GM23248 (cell line): ENCODE data around the gene DCAF6. TPM values are rescaled to one million over a fixed set of nuclear protein-coding genes. Genes with fewer than 3 reads are reported as not detected.

Source experiments
- DNase-seq: peaks from one replicate; pipeline ENCODE4 v3.0.0-alpha.2; 2015
- H2AFZ ChIP-seq: fragments of 200-600 bp; sonication (generic); 2 replicates; pipeline ENCODE4 v1.6.1; 2016; ENCODE audit warnings: antibody characterized with exemption
- H3F3A ChIP-seq: fragments of 200-600 bp; sonication (generic); 2 replicates; pipeline ENCODE4 v1.6.1; 2016; ENCODE audit warnings: mild to moderate bottlenecking, antibody characterized with exemption, mixed run types; ENCODE audit not compliant: insufficient read depth
- H3K27ac ChIP-seq: fragments of 200-600 bp; sonication (generic); 2 replicates; pipeline ENCODE4 v1.5.1; 2016; ENCODE audit warnings: mild to moderate bottlenecking
- H3K27me3 ChIP-seq: fragments of 200-600 bp; sonication (generic); replicated peaks from 2 replicates; pipeline ENCODE4 v1.6.1; 2016; ENCODE audit warnings: mild to moderate bottlenecking; ENCODE audit not compliant: insufficient read depth
- H3K36me3 ChIP-seq: fragments of 200-600 bp; sonication (generic); 2 replicates; pipeline ENCODE4 v1.6.1; 2016; ENCODE audit warnings: low read depth, mild to moderate bottlenecking
- H3K4me1 ChIP-seq: fragments of 200-600 bp; sonication (generic); 2 replicates; pipeline ENCODE4 v1.6.1; 2016; ENCODE audit warnings: mild to moderate bottlenecking; ENCODE audit not compliant: insufficient read depth
- H3K4me2 ChIP-seq: fragments of 200-600 bp; sonication (generic); one replicate; pipeline ENCODE4 v1.6.1; 2016; ENCODE audit warnings: mild to moderate bottlenecking; ENCODE audit not compliant: unreplicated experiment
- H3K4me3 ChIP-seq: fragments of 200-600 bp; sonication (generic); 2 replicates; pipeline ENCODE4 v1.5.1; 2016; ENCODE audit warnings: mild to moderate bottlenecking
- H3K79me2 ChIP-seq: fragments of 200-600 bp; sonication (generic); 2 replicates; pipeline ENCODE4 v1.6.1; 2016; ENCODE audit warnings: mild to moderate bottlenecking; ENCODE audit not compliant: insufficient read depth
- H3K9ac ChIP-seq: fragments of 200-600 bp; sonication (generic); 2 replicates; pipeline ENCODE4 v1.6.1; 2016; ENCODE audit warnings: mild to moderate bottlenecking
- H3K9me2 ChIP-seq: fragments of 200-600 bp; sonication (generic); 2 replicates; pipeline ENCODE4 v1.6.1; 2016; ENCODE audit warnings: mixed run types, mild to moderate bottlenecking, moderate library complexity; ENCODE audit not compliant: insufficient read depth
- H3K9me3 ChIP-seq: fragments of 200-600 bp; sonication (generic); one replicate; pipeline ENCODE4 v1.6.1; 2017; ENCODE audit warnings: low read depth
- H4K20me1 ChIP-seq: fragments of 200-600 bp; sonication (generic); 2 replicates; pipeline ENCODE4 v1.6.0; 2016; ENCODE audit not compliant: insufficient read depth
- EZH2 ChIP-seq: fragments of 200-600 bp; sonication (generic); IDR thresholded peaks from 2 replicates; pipeline ENCODE4 v1.6.1; 2018; ENCODE audit warnings: antibody characterized with exemption, mild to moderate bottlenecking; ENCODE audit not compliant: insufficient read depth, poor library complexity, severe bottlenecking
- EZH2phosphoT487 ChIP-seq: fragments of 200-600 bp; sonication (generic); IDR thresholded peaks from 2 replicates; pipeline ENCODE4 v1.6.1; 2018; ENCODE audit warnings: antibody characterized with exemption, moderate library complexity, mild to moderate bottlenecking, low read depth; ENCODE audit not compliant: insufficient read depth
- WGBS, 2 experiments: methylation state at CpG; one replicate each; pipeline ENCODE4 v1.1.6; 2015 to 2017; ENCODE audit warnings: low lambda C conversion rate in 2 of 2, low coverage in 1 of 2; ENCODE audit errors: missing lambda C conversion rate in 2 of 2; 5-methylcytosine and 5-hydroxymethylcytosine counted together
- in situ Hi-C: fragments of 300-500 bp; cut with MboI; formaldehyde crosslinking; loops from 2 replicates; pipeline ENCODE4 v1.15.0; 2020
- polyA plus RNA-seq: library from polyadenylated mRNA; unstranded; fragments of >200 nt; fragmentation: Nextera tagmentation; extraction: Ambion mirVana; gene quantifications from 2 replicates; pipeline ENCODE4 v1.2.1, GENCODE V29; 2016
- total RNA-seq: library from RNA; depleted of rRNA; stranded (reverse); fragments of >200 nt; shearing (Covaris generic); gene quantifications from 2 replicates; pipeline ENCODE4 v1.2.3, GENCODE V29; 2014

The DCAF6 gene
- total and polyA plus RNA-seq, 2 experiments from 2014 or later: 63.4 to 99.6 TPM

- Histone ChIP-seq H3K27me3 (no peaks in the 10 kb centered on the region), H3K4me3 (no peak overlapping the region), H4K20me1 (no peaks in the 10 kb centered on the region), H2AFZ (no peak overlapping the region), H3K9me2 (no peaks in the 10 kb centered on the region), H3F3A (peaks cover 22% of the 10 kb centered on the region), H3K27ac (no peak overlapping the region), H3K36me3 (no peaks in the 10 kb centered on the region; the same call in 1 of the 2 replicates), H3K79me2 (no peaks in the 10 kb centered on the region), H3K4me1 (peaks cover 16% of the 10 kb centered on the region), H3K9me3 (no peaks in the 10 kb centered on the region), H3K9ac (no peak overlapping the region), H3K4me2 (no peak overlapping the region)
- 44 to 48% methylated on average over 16 of the region's 16 CpGs for WGBS, 2 experiments
- TF ChIP-seq EZH2: no peak
- no peak for TF ChIP-seq EZH2phosphoT487
- in situ Hi-C loops: no loop called here
- no peak for DNase-seq
Measured at GRCh38 chr1:168085401-168085872, 149.0 kb downstream of the DCAF6 start.

- TF ChIP-seq EZH2phosphoT487 (no peak), EZH2 (no peak)
- no peaks in the 10 kb centered on the region for H4K20me1 ChIP-seq
- 85 to 86% methylated on average over 2 of the region's 2 CpGs for WGBS, 2 experiments
- peaks cover 7% of the 10 kb centered on the region for H3K4me1 ChIP-seq
- H3K9me2 ChIP-seq: no peaks in the 10 kb centered on the region
- no peak overlapping the region for H3K27ac ChIP-seq
- peaks cover 14% of the 10 kb centered on the region for H3F3A ChIP-seq
- H3K9me3 ChIP-seq: no peaks in the 10 kb centered on the region
- H3K79me2 ChIP-seq: no peaks in the 10 kb centered on the region
- H2AFZ ChIP-seq: no peak overlapping the region
- H3K4me3 ChIP-seq: no peak overlapping the region
- no peak for DNase-seq
- no peaks in the 10 kb centered on the region for H3K27me3 ChIP-seq
- no peak overlapping the region for H3K4me2 ChIP-seq
- no peaks in the 10 kb centered on the region; the same call in 1 of the 2 replicates for H3K36me3 ChIP-seq
- in situ Hi-C loops: no loop called here
- no peak overlapping the region for H3K9ac ChIP-seq
Measured at GRCh38 chr1:168086438-168086837, 150.0 kb downstream of the DCAF6 start.

- DNase-seq: no peak
- TF ChIP-seq EZH2 (no peak), EZH2phosphoT487 (no peak)
- in situ Hi-C loops: no loop called here
- Histone ChIP-seq H3K27ac (no peak overlapping the region), H3K27me3 (no peaks in the 10 kb centered on the region), H3K9me3 (no peaks in the 10 kb centered on the region), H3K36me3 (no peaks in the 10 kb centered on the region; the same call in 1 of the 2 replicates), H3F3A (0 out of 2 replicates have a peak, but pooled peaks cover 4% of the 10 kb centered on the region), H3K9ac (no peak overlapping the region), H2AFZ (no peak overlapping the region), H3K9me2 (no peaks in the 10 kb centered on the region), H3K4me3 (no peak overlapping the region), H3K79me2 (no peaks in the 10 kb centered on the region), H3K4me2 (no peak overlapping the region), H3K4me1 (no peaks in the 10 kb centered on the region), H4K20me1 (no peaks in the 10 kb centered on the region)
- WGBS, 2 experiments: 96% methylated on average over 10 of the region's 10 CpGs
Measured at GRCh38 chr1:168087696-168088095, 151.2 kb downstream of the DCAF6 start.

GRCh38 chr1:168088511-168089325 lies 152.2 kb downstream of the DCAF6 start:
- Histone ChIP-seq H3K9ac (no peak overlapping the region), H3K9me3 (no peaks in the 10 kb centered on the region), H3K79me2 (no peaks in the 10 kb centered on the region), H3K27me3 (no peaks in the 10 kb centered on the region), H2AFZ (no peak overlapping the region), H3K4me3 (no peak overlapping the region), H4K20me1 (no peaks in the 10 kb centered on the region), H3K4me1 (no peaks in the 10 kb centered on the region), H3K36me3 (no peaks in the 10 kb centered on the region; the same call in 1 of the 2 replicates), H3K9me2 (no peaks in the 10 kb centered on the region), H3K27ac (no peak overlapping the region), H3K4me2 (no peak overlapping the region), H3F3A (no peaks in the 10 kb centered on the region)
- WGBS, 2 experiments: 96 to 97% methylated on average over 14 of the region's 14 CpGs
- in situ Hi-C loops: no loop called here
- TF ChIP-seq EZH2phosphoT487 (no peak), EZH2 (no peak)
- DNase-seq: no peak
